Right lobe of liver (tissue), 4 donors: ENCODE results near the gene WDPCP.

Experiments
- CTCF ChIP-seq, 4 donors: fragments of 200-600 bp in 3 of 4; fragments of 450-650 bp in 1 of 4; IDR thresholded peaks; one replicate each; pipeline versions ENCODE4 v1.5.1 to v1.8.0; 2016 to 2022; ENCODE audit warnings: antibody characterized with exemption in 4 of 4, mild to moderate bottlenecking in 2 of 4
- POLR2A ChIP-seq: fragments of 450-650 bp; IDR thresholded peaks from one replicate; pipeline ENCODE4 v1.6.1; 2017; ENCODE audit warnings: antibody characterized with exemption, mild to moderate bottlenecking
- donor health status: DM: no; HTN: no; CAD: no.
- donor health status: DM: no; HTN: no; CAD: no.
- donor health status: DM: no; HTN: yes; CAD: no.

- TF ChIP-seq CTCF (IDR thresholded peaks at IDR 0.05), result no peak
- no peak for TF ChIP-seq POLR2A
Observed at GRCh38 chr2:63596401-63596883, 8.2 kb upstream of the WDPCP start.
